ENCODE data around the gene BCAP29. TPM values are rescaled to one million over a fixed set of nuclear protein-coding genes. Genes with fewer than 3 reads are reported as not detected.

BCAP29 gene
- total RNA-seq, 1 donor from 2014 or later, result 44.5 TPM

DNA sequence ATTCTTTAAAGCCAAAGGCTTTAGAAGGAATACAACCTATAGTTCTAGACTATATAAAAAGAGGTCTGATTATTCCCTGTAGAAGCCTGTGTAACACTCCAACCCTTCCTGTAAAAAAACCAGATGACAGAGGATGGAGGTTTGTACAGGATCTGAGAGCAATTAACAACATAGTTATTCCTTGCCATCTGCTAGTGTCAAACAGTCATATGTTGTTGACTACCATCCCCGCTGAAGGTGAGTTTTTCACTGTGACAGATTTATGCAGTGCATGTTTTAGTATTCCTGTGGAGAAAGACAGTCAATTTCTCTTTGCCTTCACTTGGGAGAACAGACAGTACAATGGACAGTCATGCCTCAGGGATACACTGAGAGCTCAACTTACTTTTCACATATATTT is 61.6 kb downstream of the BCAP29 start:
- DNase-seq (ENCODE audit: low spot score), result no peak
- Mint-ChIP-seq H3K27me3 (ENCODE audit: insufficient read depth) (peaks cover 4% of the 10 kb centered on the region), H3K36me3 (ENCODE audit: low read depth) (peaks cover 25% of the 10 kb centered on the region), H3K9me3 (peaks cover 30% of the 10 kb centered on the region), H3K4me1 (ENCODE audit: low read depth) (peaks cover 45% of the 10 kb centered on the region), H3K4me3 (no peak overlapping the region), H3K27ac (no peak overlapping the region)
- intact Hi-C loops (cut with micrococcal nuclease), result no loop called here

DNA sequence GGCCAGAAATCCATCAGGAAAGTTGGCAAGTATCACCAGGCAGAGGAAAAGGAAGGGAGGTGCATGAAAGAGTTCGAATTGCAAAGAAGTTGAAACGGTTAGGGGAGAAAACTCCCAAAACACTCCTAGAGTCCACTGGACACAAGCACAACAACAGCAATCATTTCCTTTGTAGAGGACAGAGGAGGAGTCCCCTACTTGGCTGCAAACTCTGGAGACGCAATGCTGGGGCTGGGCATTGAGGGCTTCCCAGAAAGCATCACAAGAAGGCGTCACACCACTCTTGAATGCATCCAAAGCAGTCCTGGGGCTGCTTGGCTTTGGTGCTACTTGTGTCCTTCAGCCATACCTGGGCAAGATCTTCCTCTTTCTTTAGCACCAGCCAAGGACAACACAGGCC is 62.5 kb downstream of the BCAP29 start:
- DNase-seq (ENCODE audit: low spot score), result no peak
- Mint-ChIP-seq H3K36me3 (ENCODE audit: low read depth) (peaks cover 23% of the 10 kb centered on the region), H3K27ac (no peak overlapping the region), H3K4me3 (no peak overlapping the region), H3K4me1 (ENCODE audit: low read depth) (peaks cover 45% of the 10 kb centered on the region), H3K9me3 (peaks cover 31% of the 10 kb centered on the region), H3K27me3 (ENCODE audit: insufficient read depth) (peaks cover 7% of the 10 kb centered on the region)
- intact Hi-C loops (cut with micrococcal nuclease), result no loop called here

DNA sequence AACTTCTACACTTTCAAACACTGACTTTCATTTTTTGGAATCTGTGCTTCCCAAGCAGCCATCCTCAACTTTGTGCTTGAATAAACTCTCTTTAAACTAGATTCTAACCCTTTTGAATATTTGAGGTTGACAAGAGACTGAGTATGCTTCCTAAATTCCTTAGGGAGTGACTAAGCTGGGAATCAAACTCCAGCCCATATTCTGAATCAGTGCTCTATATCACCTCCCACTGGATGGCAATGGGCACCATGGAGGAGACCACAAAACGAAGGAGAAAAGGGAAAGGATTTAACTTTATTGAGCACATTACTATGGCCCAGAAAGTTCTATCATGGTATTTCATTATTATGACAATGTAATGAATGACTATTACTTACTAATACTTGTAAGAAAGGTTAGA is 63.4 kb downstream of the BCAP29 start:
- Mint-ChIP-seq H3K27me3 (ENCODE audit: insufficient read depth) (peaks cover 10% of the 10 kb centered on the region), H3K36me3 (ENCODE audit: low read depth) (peaks cover 17% of the 10 kb centered on the region), H3K4me3 (no peak overlapping the region), H3K4me1 (ENCODE audit: low read depth) (peaks cover 38% of the 10 kb centered on the region), H3K27ac (no peak overlapping the region), H3K9me3 (peaks cover 22% of the 10 kb centered on the region)
- no peak for DNase-seq (ENCODE audit: low spot score)
- intact Hi-C loops (cut with micrococcal nuclease), result no loop called here

DNA sequence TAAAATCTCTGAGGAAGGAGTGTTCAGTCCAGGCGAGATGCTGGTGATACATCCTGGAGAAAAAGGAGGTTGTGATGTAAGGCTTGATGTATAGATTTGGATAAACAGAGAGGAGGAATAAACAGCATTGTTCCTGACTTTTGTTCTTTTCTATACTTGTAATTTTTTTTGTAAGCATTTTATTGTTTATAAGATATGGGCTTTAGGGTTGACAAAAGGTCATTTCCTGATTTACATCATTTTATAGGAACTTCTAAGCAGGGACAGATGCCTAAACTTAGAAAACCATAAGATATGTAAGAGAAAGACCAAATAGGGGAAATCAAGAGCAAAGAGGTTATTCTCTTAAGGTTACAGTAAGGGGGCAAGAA is 63.9 kb downstream of the BCAP29 start:
- intact Hi-C loops (cut with micrococcal nuclease), result no loop called here
- H3K4me1 Mint-ChIP-seq (ENCODE audit: low read depth), result peaks cover 33% of the 10 kb centered on the region
- H3K9me3 Mint-ChIP-seq, result peaks cover 21% of the 10 kb centered on the region
- peaks cover 15% of the 10 kb centered on the region for H3K36me3 Mint-ChIP-seq (ENCODE audit: low read depth)
- peaks cover 10% of the 10 kb centered on the region for H3K27me3 Mint-ChIP-seq (ENCODE audit: insufficient read depth)
- H3K27ac Mint-ChIP-seq, result peak overlapping the region; percentile 4
- H3K4me3 Mint-ChIP-seq, result peak overlapping the region; percentile 23
- no peak for DNase-seq (ENCODE audit: low spot score)

DNA sequence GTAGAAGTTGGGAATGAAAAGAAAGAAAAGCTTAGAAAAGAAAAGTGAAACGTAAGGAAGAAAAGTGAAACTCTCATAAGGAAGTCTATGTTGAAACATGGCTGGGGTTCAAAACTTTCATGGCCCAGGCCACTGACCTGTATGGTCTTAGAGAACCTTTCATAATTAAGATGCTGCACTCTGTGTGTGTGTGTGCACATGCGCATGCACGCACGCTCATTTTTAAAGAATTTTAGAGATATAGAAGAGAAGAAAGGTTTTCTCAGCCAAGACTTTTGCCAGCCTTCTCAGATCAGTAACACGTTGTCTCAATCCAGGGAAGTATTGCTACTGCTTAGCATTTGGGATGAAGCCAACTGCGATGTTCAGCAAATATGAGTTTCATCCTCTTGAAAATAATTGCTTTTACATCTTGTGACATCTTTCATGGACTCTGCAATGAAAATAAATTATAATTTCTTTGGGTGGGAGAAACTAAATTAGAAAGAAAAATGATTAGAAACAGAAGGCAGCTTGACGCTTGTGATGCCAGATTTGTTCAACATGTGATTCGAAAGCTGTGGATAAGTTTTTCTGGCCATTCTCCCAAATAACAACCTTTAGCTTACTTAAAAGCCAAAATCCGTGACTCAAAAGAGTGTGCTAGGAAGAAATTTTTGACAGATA is 64.4 kb downstream of the BCAP29 start:
- peak overlapping the region; percentile 4 for H3K27ac Mint-ChIP-seq
- intact Hi-C loops (cut with micrococcal nuclease), result no loop called here
- peaks cover 28% of the 10 kb centered on the region for H3K4me1 Mint-ChIP-seq (ENCODE audit: low read depth)
- peaks cover 23% of the 10 kb centered on the region for H3K9me3 Mint-ChIP-seq
- peak overlapping the region; percentile 23 for H3K4me3 Mint-ChIP-seq
- peaks cover 17% of the 10 kb centered on the region for H3K36me3 Mint-ChIP-seq (ENCODE audit: low read depth)
- H3K27me3 Mint-ChIP-seq (ENCODE audit: insufficient read depth), result peaks cover 10% of the 10 kb centered on the region
- DNase-seq (ENCODE audit: low spot score), result no peak

DNA sequence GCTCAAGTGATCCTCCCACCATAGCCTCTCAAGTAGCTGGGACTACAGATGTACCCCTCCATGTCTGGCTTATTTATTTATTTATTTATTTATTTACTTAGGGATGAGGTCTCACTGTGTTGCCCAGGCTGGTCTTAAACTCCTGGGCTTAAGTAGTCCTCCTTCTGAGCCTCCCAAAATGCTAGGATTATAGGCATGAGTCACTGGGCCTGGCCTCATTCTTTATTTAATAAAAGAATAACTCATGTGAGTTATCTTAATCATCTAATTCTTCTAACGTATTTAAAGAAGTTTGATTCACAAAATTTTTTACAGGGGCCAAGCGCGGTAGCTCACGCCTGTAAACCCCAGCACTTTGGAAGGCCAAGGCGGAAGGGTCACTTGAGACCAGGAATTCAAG is 72.6 kb downstream of the BCAP29 start:
- intact Hi-C loops (cut with micrococcal nuclease), result no loop called here
- Mint-ChIP-seq H3K4me3 (no peak overlapping the region), H3K9me3 (peaks cover 5% of the 10 kb centered on the region), H3K36me3 (ENCODE audit: low read depth) (peaks cover 12% of the 10 kb centered on the region), H3K27me3 (ENCODE audit: insufficient read depth) (peaks cover 3% of the 10 kb centered on the region), H3K27ac (no peak overlapping the region), H3K4me1 (ENCODE audit: low read depth) (peaks cover 21% of the 10 kb centered on the region)
- DNase-seq (ENCODE audit: low spot score), result no peak

DNA sequence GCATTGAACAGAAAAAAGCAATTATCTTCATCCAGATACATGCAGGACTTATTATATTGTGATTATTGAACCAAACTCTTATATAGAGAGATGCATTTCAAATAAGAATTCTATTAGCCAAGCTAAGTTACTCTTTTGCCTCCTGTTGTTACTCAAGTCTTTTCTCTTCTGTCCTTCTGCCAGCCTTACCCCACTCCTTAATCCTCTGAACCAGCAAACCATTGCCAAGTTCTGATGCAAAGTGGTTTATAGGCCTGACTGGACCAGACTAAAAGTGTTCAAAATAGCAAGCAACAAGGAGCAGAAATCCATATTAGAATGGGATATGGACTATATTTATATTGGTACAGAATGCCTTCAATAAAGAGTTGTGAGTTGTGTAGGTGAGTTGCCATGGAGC is 78.4 kb downstream of the BCAP29 start:
- no peak overlapping the region for H3K4me3 Mint-ChIP-seq
- no peak for DNase-seq (ENCODE audit: low spot score)
- no peaks in the 10 kb centered on the region for H3K9me3 Mint-ChIP-seq
- H3K36me3 Mint-ChIP-seq (ENCODE audit: low read depth), result peaks cover 5% of the 10 kb centered on the region
- intact Hi-C loops (cut with micrococcal nuclease), result loop anchor here (5.0 kb wide), 1 partner anchor 36 kb away; no protein-coding TSS in a partner anchor
- peaks cover 2% of the 10 kb centered on the region for H3K27me3 Mint-ChIP-seq (ENCODE audit: insufficient read depth)
- peaks cover 61% of the 10 kb centered on the region for H3K4me1 Mint-ChIP-seq (ENCODE audit: low read depth)
- H3K27ac Mint-ChIP-seq, result peak overlapping the region; percentile 89

DNA sequence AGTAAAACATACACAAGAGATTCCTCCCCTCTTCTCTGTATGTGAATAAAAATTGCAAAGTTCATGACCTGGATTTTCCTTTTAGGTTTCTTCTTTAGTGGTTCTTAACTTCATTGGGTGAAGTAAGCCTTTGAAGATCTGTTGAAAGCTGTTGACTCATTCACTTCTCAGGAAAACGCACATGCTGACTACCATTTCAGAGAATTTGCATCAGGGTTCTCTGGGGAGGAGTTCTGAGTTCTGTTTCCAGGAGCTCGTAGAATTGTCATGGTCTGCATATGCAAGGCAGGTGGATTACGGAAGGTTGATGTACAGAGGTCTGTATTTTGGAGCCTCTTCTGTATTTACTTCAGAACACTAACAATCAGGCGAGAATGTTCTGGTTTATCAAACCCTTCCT is 79.6 kb downstream of the BCAP29 start:
- Mint-ChIP-seq H3K36me3 (ENCODE audit: low read depth) (peaks cover 3% of the 10 kb centered on the region), H3K27ac (peak overlapping the region; percentile 89), H3K4me1 (ENCODE audit: low read depth) (peaks cover 53% of the 10 kb centered on the region), H3K27me3 (ENCODE audit: insufficient read depth) (peaks cover 2% of the 10 kb centered on the region), H3K4me3 (peak overlapping the region; percentile 96), H3K9me3 (no peaks in the 10 kb centered on the region)
- intact Hi-C loops (cut with micrococcal nuclease), result loop anchor here (1.0 to 10.0 kb wide), 14 partner anchors 21 to 1375 kb away; partner anchors contain the start of genes BCAP29, COG5, DLD and DUS4L
- DNase-seq (ENCODE audit: low spot score), result peak; percentile 67

DNA sequence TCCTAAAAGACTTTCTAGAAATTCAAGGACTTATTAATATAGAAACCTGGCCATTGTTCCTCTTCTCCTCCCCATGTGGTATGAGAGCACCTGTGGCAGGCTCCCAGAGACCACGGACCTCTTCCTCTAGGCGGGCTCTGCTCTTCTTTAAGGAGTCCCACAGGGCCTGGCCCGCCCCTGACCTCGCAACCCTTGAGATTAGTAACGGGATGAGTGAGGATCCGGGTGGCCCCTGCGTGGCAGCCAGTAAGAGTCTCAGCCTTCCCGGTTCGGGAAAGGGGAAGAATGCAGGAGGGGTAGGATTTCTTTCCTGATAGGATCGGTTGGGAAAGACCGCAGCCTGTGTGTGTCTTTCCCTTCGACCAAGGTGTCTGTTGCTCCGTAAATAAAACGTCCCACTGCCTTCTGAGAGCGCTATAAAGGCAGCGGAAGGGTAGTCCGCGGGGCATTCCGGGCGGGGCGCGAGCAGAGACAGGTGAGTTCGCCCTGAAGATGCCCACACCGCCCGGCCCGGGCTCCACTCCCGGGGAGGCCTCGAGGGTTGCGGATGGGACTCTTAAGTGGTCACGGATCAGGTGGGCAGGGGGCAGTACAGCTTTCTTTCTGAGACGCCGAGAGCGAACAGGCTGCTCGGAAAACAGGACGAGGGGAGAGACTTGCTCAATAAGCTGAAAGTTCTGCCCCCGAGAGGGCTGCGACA is 80.5 kb downstream of the BCAP29 start, which contains the start of gene SLC26A4:
Gene SLC26A4, plus strand, starts transcription at position 448 of the 700 bp plus-strand sequence. CDS start 814 bp downstream, outside the sequence.
- Mint-ChIP-seq H3K27me3 (ENCODE audit: insufficient read depth) (peaks cover 3% of the 10 kb centered on the region), H3K36me3 (ENCODE audit: low read depth) (peaks cover 1% of the 10 kb centered on the region), H3K4me1 (ENCODE audit: low read depth) (peaks cover 45% of the 10 kb centered on the region), H3K4me3 (peak within 1 kb of the TSS; percentile 96), H3K27ac (peak within 1 kb of the TSS; percentile 92), H3K9me3 (no peaks in the 10 kb centered on the region)
- intact Hi-C loops (cut with micrococcal nuclease), result loop anchor here (2.0 to 10.0 kb wide), 5 partner anchors 56 to 1376 kb away; partner anchors contain the start of genes NAMPT and PIK3CG
- DNase-seq (ENCODE audit: low spot score), result peak; percentile 31

DNA sequence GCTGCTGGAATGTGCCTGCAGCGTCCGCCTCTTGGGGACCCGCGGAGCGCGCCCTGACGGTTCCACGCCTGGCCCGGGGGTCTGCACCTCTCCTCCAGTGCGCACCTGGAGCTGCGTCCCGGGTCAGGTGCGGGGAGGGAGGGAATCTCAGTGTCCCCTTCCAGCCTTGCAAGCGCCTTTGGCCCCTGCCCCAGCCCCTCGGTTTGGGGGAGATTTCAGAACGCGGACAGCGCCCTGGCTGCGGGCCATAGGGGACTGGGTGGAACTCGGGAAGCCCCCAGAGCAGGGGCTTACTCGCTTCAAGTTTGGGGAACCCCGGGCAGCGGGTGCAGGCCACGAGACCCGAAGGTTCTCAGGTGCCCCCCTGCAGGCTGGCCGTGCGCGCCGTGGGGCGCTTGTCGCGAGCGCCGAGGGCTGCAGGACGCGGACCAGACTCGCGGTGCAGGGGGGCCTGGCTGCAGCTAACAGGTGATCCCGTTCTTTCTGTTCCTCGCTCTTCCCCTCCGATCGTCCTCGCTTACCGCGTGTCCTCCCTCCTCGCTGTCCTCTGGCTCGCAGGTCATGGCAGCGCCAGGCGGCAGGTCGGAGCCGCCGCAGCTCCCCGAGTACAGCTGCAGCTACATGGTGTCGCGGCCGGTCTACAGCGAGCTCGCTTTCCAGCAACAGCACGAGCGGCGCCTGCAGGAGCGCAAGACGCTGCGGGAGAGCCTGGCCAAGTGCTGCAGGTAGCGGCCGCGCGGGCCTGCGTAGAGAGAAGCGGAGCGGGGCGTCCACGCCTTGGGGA is 81.2 kb downstream of the BCAP29 start:
- peak; percentile 55 for DNase-seq (ENCODE audit: low spot score)
- H3K4me3 Mint-ChIP-seq, result peak overlapping the region; percentile 96
- H3K27me3 Mint-ChIP-seq (ENCODE audit: insufficient read depth), result peaks cover 3% of the 10 kb centered on the region
- H3K9me3 Mint-ChIP-seq, result no peaks in the 10 kb centered on the region
- peaks cover 1% of the 10 kb centered on the region for H3K36me3 Mint-ChIP-seq (ENCODE audit: low read depth)
- H3K27ac Mint-ChIP-seq, result peak overlapping the region; percentile 92
- intact Hi-C loops (cut with micrococcal nuclease), result loop anchor here (2.0 to 10.0 kb wide), 5 partner anchors 56 to 1376 kb away; partner anchors contain the start of genes NAMPT and PIK3CG
- H3K4me1 Mint-ChIP-seq (ENCODE audit: low read depth), result peaks cover 40% of the 10 kb centered on the region

DNA sequence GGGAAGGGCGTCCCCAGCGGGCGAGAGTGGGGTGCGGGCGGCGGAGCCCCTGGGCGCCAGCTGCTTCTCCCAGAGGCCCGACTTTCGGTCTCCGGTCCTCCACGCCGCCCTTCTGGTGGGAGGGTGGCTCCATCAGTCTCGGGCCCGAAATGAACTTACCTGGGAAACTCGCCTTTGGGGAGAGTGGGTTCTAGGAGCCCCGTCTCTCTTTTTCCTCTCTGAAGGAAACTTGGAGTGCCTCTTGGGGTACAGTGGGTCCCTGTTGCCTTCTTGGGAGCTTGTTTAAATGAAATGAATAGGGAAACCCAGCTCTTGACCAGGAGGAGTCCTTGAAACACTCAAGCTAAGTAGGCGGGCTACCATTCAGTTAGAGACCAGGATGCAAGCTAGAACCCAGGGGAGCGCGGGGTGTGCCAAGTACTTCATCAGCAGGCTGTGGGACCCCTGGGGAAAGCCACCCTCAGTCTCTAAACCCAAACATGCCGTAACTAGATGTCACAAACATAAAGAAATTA is 81.9 kb downstream of the BCAP29 start:
- DNase-seq (ENCODE audit: low spot score), result no peak
- Mint-ChIP-seq H3K27ac (peak overlapping the region; percentile 92), H3K9me3 (no peaks in the 10 kb centered on the region), H3K4me3 (peak overlapping the region; percentile 96), H3K4me1 (ENCODE audit: low read depth) (peaks cover 40% of the 10 kb centered on the region), H3K27me3 (ENCODE audit: insufficient read depth) (peaks cover 3% of the 10 kb centered on the region), H3K36me3 (ENCODE audit: low read depth) (peaks cover 1% of the 10 kb centered on the region)
- intact Hi-C loops (cut with micrococcal nuclease), result loop anchor here (2.0 to 10.0 kb wide), 5 partner anchors 57 to 1377 kb away; partner anchors contain the start of genes NAMPT and PIK3CG

DNA sequence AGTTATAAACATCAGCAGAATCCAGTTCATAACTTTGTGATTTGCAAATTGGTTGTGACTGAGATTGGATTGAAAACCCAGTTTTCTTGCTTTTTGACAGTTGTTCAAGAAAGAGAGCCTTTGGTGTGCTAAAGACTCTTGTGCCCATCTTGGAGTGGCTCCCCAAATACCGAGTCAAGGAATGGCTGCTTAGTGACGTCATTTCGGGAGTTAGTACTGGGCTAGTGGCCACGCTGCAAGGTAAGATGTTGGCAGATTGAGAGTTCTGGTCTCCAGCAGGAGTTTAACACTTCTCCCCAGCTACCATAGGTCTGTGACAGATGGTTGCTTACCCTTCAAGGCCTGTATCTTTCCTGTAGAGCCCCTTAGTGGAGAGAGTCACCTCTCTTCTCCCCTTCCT is 83.2 kb downstream of the BCAP29 start:
- intact Hi-C loops (cut with micrococcal nuclease), result loop anchor here (5.0 to 10.0 kb wide), 4 partner anchors 198 to 1378 kb away; partner anchors contain the start of genes NAMPT and PIK3CG
- H3K9me3 Mint-ChIP-seq, result no peaks in the 10 kb centered on the region
- H3K27me3 Mint-ChIP-seq (ENCODE audit: insufficient read depth), result peaks cover 3% of the 10 kb centered on the region
- H3K36me3 Mint-ChIP-seq (ENCODE audit: low read depth), result peaks cover 1% of the 10 kb centered on the region
- DNase-seq (ENCODE audit: low spot score), result no peak
- H3K4me3 Mint-ChIP-seq, result no peak overlapping the region
- peaks cover 34% of the 10 kb centered on the region for H3K4me1 Mint-ChIP-seq (ENCODE audit: low read depth)
- H3K27ac Mint-ChIP-seq, result no peak overlapping the region

All from activated T-helper 1 cell treated with anti-CD3 and anti-CD28 coated beads, Interleukin-12 subunit alpha, Interleukin-12 subunit beta, Interleukin-2, Interleukin-4 antibody, amounts not matched to agents 30 ng/mL and 10 ng/mL and 1 ng/mL, durations not matched to agents 14 hours and 24 hours and 36 hours (primary cell).